Cerebellar cortex (tissue), 1 donor: ENCODE measurements around the gene C10orf95.

ENCODE experiments used
- DNase-seq: peaks from one replicate; pipeline ENCODE4 v3.0.0-alpha.2; 2015; ENCODE audit warnings: low spot score

The C10orf95 gene

GRCh38 chr10:102416283-102416682 lies 35.1 kb downstream of the C10orf95 start:
- no peak for DNase-seq

GRCh38 chr10:102414749-102415148 lies 36.6 kb downstream of the C10orf95 start:
- DNase-seq, result no peak

GRCh38 chr10:102413806-102414561 lies 37.4 kb downstream of the C10orf95 start:
- no peak for DNase-seq

DNA sequence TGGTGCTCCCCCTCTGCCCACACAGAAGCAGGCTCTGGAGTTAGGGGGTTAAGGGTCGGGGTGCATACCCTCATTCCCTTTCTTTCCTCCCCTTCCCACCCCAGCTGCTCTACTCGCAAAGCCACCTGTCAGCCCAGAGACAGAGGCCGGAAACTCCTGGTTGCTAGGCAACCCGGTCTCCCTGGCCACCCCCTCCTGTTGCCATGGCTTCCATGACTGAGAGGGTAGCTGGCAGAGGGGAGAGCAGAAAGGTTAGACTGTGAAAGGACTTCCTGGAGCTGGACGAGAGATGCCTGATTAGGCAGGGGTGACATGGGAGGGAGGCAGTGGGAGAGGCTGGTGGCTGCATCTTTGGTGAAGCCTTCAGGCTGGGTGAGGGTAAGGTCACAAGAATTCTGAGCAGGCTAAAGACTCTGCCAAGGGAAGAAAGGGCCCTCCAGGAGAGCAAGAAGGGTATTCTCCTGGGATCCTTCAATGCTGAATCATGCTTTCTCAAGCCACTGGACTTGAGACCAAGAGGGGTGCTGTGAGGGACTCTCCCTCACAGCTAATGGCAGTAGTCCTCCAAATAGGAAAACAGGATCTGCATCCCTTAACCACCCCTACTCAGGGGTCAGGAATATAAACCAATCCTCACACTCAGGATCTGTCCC lies 38.2 kb downstream of the C10orf95 start:
- peak; percentile 58 for DNase-seq

- no peak for DNase-seq
These were observed 39.0 kb downstream of the C10orf95 start for GRCh38 chr10:102412293-102412692.

- DNase-seq, result no peak
These were observed 39.7 kb downstream of the C10orf95 start for GRCh38 chr10:102411341-102412255.

DNA sequence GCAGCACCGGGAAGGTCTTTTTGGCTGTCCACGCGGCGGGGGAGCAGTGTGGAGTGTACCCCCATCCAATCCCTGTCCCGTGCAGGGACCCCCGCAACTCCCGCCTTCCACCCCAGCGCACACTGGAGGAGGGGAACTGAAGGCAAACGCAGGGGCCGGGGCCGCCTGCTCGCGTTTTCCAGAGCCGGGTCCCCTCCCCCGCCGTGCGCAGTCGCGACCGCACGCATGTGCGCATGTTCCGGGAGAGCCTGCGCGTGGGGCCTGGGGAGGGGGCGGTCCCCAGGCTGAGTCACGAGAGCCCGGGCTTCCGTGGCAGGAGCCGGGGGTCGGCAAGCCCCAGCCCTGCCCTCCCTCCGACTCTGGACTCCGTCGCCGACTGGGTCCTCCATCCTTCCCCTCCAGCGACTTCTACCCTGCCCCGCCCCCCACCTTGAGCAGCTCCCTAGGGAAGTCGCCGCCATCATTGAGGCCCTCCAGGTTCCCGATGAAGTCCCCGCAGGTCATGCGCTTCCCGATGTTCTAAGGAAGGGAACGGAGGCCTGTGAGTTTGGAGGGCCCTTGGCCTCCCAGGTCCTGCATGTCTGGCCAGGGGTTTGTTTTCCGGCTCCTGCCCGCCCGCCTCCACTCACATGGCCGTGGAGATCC lies 40.8 kb downstream of the C10orf95 start:
- DNase-seq, result no peak

DNA sequence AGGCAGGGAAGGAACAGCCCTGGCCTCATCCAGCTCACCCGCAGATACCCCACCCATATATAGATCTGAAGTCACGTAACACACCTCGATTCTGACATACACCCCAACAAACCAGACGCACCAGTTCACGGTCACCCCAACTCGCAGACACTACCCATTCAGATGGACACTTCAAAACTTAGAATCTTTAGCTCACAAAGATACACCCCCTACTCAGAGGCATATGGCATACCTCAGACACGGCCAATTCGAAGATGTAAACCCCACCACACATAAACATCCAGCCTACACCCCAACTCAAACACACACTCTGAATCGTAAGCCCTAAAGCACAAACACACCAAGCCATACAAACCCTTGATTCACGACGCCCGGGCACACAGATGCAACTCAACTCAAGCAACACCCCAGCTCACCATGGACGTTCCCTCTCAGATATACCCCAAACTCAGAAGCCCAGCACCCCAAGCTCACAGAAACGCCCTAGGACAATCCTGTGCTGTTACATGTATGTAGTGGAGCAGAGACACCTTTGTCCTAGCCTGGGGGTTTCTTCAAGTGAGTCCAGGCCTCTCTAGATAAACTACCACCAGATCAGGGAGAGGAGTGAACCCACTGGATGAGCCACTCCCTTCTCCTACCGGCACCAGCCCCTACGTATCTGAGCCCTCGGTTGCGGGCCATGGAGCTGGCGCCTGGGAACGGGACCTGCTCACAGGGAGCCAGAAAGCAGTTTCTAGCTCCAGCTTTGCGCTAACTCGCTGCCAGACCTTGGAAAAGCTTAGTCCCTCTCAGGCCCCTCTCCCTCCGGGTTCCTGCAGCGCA lies 41.5 kb downstream of the C10orf95 start:
- DNase-seq, result no peak

GRCh38 chr10:102408728-102409603 lies 42.4 kb downstream of the C10orf95 start:
- DNase-seq, result no peak

GRCh38 chr10:102408131-102408727 lies 43.1 kb downstream of the C10orf95 start:
- no peak for DNase-seq

DNA sequence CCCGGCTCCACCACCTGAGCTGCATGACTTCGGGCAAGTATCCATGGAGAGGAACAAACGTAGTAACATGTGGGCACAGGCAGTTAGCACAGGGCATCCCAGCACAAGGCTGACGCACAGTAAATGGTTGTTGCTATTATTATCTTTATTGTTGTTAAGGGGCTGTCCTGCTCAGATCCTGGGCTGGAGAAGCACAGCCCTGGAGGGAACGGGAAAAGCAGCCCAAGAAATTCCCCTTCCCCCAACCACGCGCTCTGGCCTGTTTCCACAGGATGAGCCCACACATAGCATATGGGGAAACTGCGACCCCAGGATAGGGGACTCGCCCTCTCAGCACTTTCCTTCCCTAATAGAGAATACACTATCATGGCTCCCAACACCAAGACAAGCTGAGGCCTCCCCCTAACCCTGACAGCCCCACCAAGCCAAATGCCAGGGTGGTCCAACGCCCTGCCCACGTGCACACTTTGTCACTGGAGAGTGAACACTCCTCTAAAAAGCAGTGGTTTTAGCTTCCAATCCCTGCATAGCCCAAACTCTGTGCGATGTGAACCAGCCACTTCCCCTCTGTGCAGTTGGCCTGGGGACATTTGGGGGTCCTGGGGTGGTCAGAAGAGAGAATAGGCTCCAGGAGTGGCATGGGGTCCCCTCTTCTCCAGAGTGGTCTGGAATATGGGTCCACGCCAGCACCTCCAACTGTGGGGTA lies 43.8 kb downstream of the C10orf95 start:
- no peak for DNase-seq

DNA sequence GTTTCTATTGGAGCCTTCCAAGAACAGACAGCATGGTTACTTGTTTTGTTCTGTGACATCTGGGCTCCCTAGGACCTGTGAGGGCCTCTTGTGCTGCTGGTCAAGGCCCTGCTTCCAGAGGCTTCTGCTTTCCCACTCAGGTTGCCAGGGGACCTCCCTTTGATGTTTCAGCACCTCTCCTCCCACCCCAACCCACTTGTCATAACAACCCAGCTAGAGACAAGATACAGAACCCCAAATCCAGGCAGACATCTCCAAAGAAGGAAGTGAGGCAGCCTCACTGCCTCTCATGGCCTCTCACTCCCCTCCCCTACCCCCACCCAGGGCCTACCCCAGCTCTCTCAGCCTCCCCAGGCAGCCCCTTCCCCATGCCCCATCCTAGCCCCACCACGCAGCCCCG lies 44.5 kb downstream of the C10orf95 start:
- DNase-seq, result no peak

DNA sequence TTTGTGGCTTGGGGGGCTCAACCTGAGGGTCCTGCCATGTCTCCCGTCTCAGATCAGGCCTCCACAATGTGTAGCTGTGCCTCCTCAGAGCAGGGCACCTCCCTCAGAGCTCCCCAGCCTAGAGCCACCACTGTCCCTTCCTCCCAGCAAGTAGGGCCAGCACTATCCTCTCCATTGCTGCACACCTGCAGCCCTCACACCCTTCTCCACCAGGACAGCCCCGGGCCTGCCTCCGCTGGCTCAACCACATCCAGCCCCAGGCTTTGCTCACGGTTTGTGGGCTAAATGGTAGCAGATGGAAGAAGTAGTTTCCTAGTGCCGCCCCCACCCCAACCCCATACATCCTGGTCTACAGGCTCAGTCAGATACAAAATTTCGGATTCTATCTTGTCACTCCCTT lies 45.7 kb downstream of the C10orf95 start:
- no peak for DNase-seq

DNA sequence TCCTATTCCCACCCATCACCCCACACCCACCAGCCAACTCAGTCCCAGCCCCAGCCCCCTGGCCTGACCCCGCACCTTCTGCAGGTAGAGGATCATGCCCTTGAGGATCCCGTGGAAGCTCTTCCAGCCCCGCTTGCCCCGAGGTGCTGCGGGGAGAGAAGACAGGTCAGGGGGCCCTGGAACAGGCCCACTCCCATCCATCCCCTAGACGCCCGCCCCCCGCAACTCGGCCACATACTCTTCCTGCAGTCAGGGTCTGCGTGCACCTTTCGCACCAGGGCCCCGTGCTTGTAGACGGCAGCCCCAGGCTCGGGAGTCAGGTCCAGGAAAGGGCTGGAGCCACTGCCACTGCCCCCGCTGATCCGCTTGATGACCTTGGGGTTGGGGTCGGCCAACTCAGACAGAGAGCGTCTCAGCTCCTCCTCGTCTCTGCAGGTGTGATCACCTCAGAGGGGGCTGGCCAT lies 46.2 kb downstream of the C10orf95 start:
- DNase-seq, result no peak

DNA sequence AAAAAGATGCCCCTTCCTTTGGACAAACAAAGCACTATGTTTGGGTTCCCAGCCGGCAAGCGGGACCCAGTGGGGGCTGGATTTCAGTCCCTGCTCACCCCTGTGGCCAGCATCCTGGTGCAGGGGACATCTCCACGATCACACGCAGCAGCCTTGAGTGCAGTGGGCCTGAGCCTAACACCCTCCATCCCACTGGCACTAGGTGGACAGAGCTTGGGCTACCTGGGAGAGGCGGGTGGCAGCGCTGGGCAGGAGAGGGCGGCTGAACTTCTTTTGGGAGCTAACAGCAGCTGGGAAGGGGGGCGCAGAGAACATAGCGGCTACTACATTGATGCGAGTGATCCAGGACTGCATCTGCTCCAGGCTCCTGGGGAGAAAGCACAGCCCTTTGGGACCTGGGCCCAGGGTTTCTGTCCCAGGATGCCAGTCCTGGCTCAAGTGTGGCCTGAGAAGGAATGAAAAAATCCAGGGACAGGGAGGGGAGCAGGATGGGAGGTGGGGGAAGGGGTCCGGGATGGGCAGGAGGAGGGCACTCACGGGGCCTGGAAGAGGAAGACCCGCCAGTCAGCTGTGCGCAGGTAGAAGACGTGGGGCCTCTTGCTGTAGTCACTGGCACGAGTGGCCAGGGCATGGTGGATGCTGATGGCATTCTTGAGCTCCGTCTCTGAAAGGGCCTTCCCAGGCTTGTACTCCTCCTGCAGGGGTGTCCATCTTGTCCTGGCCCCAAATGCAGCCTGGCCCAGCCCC lies 46.8 kb downstream of the C10orf95 start:
- no peak for DNase-seq

- no peak for DNase-seq
These were observed 48.2 kb downstream of the C10orf95 start for GRCh38 chr10:102403115-102403514.

DNA sequence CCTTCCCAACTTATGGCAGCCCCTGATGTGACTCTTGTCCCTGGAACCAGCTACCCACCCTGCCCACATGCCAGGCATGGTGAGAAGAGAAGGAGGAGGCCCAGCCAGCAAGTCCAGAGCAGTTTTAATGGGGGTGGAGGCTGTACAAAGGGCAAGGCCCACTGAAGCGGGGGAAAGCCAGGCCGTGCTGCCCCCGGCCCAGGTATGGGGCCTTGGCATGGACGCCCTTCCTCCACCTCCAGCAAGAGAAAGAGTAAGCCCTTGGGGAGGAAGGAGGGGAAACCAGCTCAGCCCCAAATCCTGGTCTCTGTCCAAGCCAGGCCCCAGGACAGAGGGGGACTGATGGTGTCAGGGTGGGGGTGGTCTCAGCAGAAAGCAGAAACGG lies 48.8 kb downstream of the C10orf95 start:
- DNase-seq, result no peak

DNA sequence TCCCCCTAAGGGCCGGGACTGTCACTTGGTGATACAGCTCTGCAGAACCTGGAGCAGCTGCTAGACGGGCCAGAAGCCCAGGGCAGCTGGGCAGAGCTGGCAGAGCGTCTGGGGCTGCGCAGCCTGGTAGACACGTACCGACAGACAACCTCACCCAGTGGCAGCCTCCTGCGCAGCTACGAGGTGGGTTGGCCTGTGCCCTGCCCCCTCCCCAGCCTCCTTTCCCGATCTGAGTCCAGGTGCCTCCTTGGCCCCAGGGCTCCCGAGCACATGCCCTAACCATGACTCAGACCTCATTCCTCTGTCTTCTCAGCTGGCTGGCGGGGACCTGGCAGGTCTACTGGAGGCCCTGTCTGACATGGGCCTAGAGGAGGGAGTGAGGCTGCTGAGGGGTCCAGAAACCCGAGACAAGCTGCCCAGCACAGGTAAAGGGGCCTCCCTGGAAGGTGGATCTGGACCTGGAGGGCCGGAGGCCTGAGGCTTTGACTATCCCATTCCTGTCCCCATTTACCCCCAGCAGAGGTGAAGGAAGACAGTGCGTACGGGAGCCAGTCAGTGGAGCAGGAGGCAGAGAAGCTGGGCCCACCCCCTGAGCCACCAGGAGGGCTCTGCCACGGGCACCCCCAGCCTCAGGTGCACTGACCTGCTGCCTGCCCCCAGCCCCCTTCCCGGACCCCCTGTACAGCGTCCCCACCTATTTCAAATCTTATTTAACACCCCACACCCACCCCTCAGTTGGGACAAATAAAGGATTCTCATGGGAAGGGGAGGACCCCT lies 49.4 kb downstream of the C10orf95 start:
- DNase-seq, result no peak
